ENCODE results near the gene NPBWR2. TPM values are rescaled to one million over a fixed set of nuclear protein-coding genes. Genes with fewer than 3 reads are reported as not detected.

Gene NPBWR2
- total RNA-seq, 1 experiment from 2014 or later: not detected

DNA sequence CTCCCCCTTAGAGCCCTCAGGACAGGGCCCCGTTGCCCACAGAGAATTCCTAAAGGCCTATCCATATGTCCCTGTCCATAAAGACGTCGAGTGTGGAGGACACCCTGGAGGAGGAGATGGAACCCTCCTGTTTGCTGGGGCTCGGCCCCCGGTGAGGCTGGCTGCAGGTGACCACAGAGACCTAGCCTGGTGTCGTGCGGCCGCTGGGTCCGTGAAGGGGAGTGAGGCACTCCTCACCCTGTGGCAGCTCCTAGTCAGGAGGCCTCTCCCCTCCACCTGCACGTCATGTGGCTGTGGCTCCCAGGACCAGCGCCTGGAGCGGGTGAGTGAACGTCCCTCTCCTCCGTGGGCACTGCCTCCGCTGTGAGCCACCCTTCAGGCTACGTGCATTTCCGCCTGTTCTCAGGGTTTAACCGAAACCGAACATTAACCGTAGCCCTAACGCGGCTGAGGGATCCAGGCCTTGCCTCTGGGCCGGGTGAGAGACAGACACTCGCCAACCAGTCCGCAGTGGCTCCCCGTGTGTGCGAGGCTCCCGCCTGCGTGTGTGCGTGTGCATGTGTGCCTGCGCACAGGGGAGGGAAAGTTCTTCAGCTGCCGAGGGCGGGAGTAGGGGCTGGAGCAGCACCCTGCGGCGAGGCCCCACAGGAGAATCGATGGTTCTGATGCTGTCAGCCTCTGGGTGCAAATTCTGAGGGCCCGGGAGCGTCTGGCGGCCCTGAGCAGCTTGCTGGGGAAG is 50.3 kb downstream of the NPBWR2 start:
- H2AFZ ChIP-seq (ENCODE audit: low read depth, low read length, poor library complexity, severe bottlenecking): no peak overlapping the region
- BruUV-seq (replicated peaks): no TSS peak
- H3K4me1 ChIP-seq (ENCODE audit: control insufficient read depth in 1 of 2, insufficient read depth in 2 of 2, low read length in 2 of 2): peaks cover 9 to 34% of the 10 kb centered on the region in 2 experiments; a peak in 3 of 4 replicates
- CTCF ChIA-PET: interaction anchor here (1.0 to 1.4 kb wide), 3 partner anchors 18 to 519 kb away, joined by 5 to 9 read pairs (median 8); partner anchors contain the start of genes PRPF6 and PTK6
- H3K4me2 ChIP-seq (ENCODE audit: low read length): peak overlapping the region; percentile 19; the same call in 1 of the 2 replicates
- H3K9ac ChIP-seq (ENCODE audit: low read length): no peak overlapping the region
- H3K27ac ChIP-seq (ENCODE audit: low read depth, low read length): peak overlapping the region; percentile 10; the same call in 1 of the 2 replicates
- intact Hi-C loops (cut with micrococcal nuclease): loop anchor here (2.0 to 10.0 kb wide), 2 partner anchors 76 to 352 kb away; partner anchors contain the start of genes ARFRP1, PRPF6 and ZGPAT
- H3K9me3 ChIP-seq (ENCODE audit: control insufficient read depth in 1 of 2, insufficient read depth in 1 of 2, low read depth in 1 of 2, low read length in 2 of 2): no peaks in the 10 kb centered on the region
- no peaks in the 10 kb centered on the region for H4K20me1 ChIP-seq (ENCODE audit: insufficient read depth)
- no peak overlapping the region for H3K4me3 ChIP-seq (replicated peaks in 1 of 2; ENCODE audit: low read depth in 1 of 2, low read length in 2 of 2)
- DNase-seq (ENCODE audit: low read depth, low spot score) (no peak), ATAC-seq (peak; percentile 7)
- POLR2A ChIA-PET: no interaction called here
- no peaks in the 10 kb centered on the region for H3K9me2 ChIP-seq (ENCODE audit: insufficient read depth)
- H3K36me3 ChIP-seq (ENCODE audit: control insufficient read depth in 1 of 2, insufficient read depth in 2 of 2, low read length in 2 of 2): no peaks in the 10 kb centered on the region
- RAD21 ChIA-PET (ENCODE audit: low non-redundant PET in 1 of 2, low total read pairs in 2 of 2, uncharacterized antibody in 2 of 2, unreplicated experiment in 2 of 2): no interaction called here
- H3K27me3 ChIP-seq (ENCODE audit: insufficient read depth, low read length): no peaks in the 10 kb centered on the region
- TF ChIP-seq YY1 (IDR thresholded peaks at IDR 0.05; ENCODE audit: extremely low read depth, insufficient replicate concordance, low read depth, low read length) (no peak), EZH2 (IDR thresholded peaks at IDR 0.05) (no peak), ELF1 (IDR thresholded peaks at IDR 0.05; ENCODE audit: borderline replicate concordance, low read depth) (no peak), EZH2phosphoT487 (IDR thresholded peaks at IDR 0.05; ENCODE audit: borderline replicate concordance) (no peak)
- no peaks in the 10 kb centered on the region for H3K79me2 ChIP-seq (ENCODE audit: insufficient read depth, low read length)

- Histone ChIP-seq H3K4me2 (ENCODE audit: low read length) (no peak overlapping the region), H3K79me2 (ENCODE audit: insufficient read depth, low read length) (no peaks in the 10 kb centered on the region), H2AFZ (ENCODE audit: low read depth, low read length, poor library complexity, severe bottlenecking) (no peak overlapping the region), H3K4me1 (ENCODE audit: control insufficient read depth in 1 of 2, insufficient read depth in 2 of 2, low read length in 2 of 2) (peaks cover 9 to 32% of the 10 kb centered on the region in 2 experiments; a peak in 3 of 4 replicates), H3K4me3 (replicated peaks in 1 of 2; ENCODE audit: low read depth in 1 of 2, low read length in 2 of 2) (no peak overlapping the region), H3K36me3 (ENCODE audit: control insufficient read depth in 1 of 2, insufficient read depth in 2 of 2, low read length in 2 of 2) (no peaks in the 10 kb centered on the region), H3K9me3 (ENCODE audit: control insufficient read depth in 1 of 2, insufficient read depth in 1 of 2, low read depth in 1 of 2, low read length in 2 of 2) (no peaks in the 10 kb centered on the region), H3K9me2 (ENCODE audit: insufficient read depth) (no peaks in the 10 kb centered on the region), H3K9ac (ENCODE audit: low read length) (no peak overlapping the region), H3K27me3 (ENCODE audit: insufficient read depth, low read length) (no peaks in the 10 kb centered on the region), H4K20me1 (ENCODE audit: insufficient read depth) (no peaks in the 10 kb centered on the region), H3K27ac (ENCODE audit: low read depth, low read length) (no peak overlapping the region; the same call in 1 of the 2 replicates)
- ChIA-PET RAD21 (ENCODE audit: low non-redundant PET in 1 of 2, low total read pairs in 2 of 2, uncharacterized antibody in 2 of 2, unreplicated experiment in 2 of 2) (no interaction called here), POLR2A (no interaction called here), CTCF (no interaction called here)
- ATAC-seq (no peak), DNase-seq (ENCODE audit: low read depth, low spot score) (no peak)
- BruUV-seq (replicated peaks): no TSS peak
- TF ChIP-seq SIN3A (IDR thresholded peaks at IDR 0.05; ENCODE audit: low read depth) (no peak), CEBPB (IDR thresholded peaks at IDR 0.05; ENCODE audit: low read depth) (no peak), JUND (IDR thresholded peaks at IDR 0.05) (no peak), POLR2A (IDR thresholded peaks at IDR 0.05; ENCODE audit: borderline replicate concordance, extremely low read depth, insufficient read depth, insufficient read length) (no peak), ZFX (IDR thresholded peaks at IDR 0.05) (no peak), POLR2AphosphoS5 (IDR thresholded peaks at IDR 0.05; ENCODE audit: low read depth, low read length) (no peak), SP1 (IDR thresholded peaks at IDR 0.05; ENCODE audit: low read depth) (no peak), YY1 (IDR thresholded peaks at IDR 0.05; ENCODE audit: extremely low read depth, insufficient replicate concordance, low read depth, low read length) (no peak)
- intact Hi-C loops (cut with micrococcal nuclease): loop anchor here (2.0 to 10.0 kb wide), 2 partner anchors 76 to 352 kb away; partner anchors contain the start of genes ARFRP1, PRPF6 and ZGPAT
These were observed 50.8 kb downstream of the NPBWR2 start for GRCh38 chr20:64056639-64056888.
